CD4-positive, alpha-beta memory T cell (primary cell): ENCODE measurements around the gene UBN1. TPM values are rescaled to one million over a fixed set of nuclear protein-coding genes. Genes with fewer than 3 reads are reported as not detected.
"Not testable (repeated sequence)": the region's sequence is repeated elsewhere in the genome, so short reads cannot be mapped to it uniquely, and the experiment has no call there.

Source experiments
- CTCF ChIA-PET: fragments of 350-600 bp; sonication (Branson Sonifier 250); formaldehyde crosslinking; loops from one replicate; lab custom pipeline; 2021; ENCODE audit warnings: inconsistent platforms; ENCODE audit not compliant: partially characterized antibody; lab: Charles Lee
- POLR2A ChIA-PET: fragments of 350-600 bp; sonication (Branson Sonifier 250); formaldehyde crosslinking; loops from one replicate; lab custom pipeline; 2021; ENCODE audit not compliant: partially characterized antibody; lab: Charles Lee
- DNase-seq, 5 donors: peaks; one replicate each; pipeline versions ENCODE4 v3.0.0 to v3.0.0-alpha.2; 2020 to 2022; ENCODE audit warnings: mixed read lengths in 1 of 5
- H3K27ac ChIP-seq: one replicate; pipeline ENCODE4 v1.7.0; 2013; ENCODE audit warnings: low read depth, low read length
- H3K27me3 ChIP-seq: 2 replicates; pipeline ENCODE4 v1.7.0; 2013; ENCODE audit warnings: mild to moderate bottlenecking, low read length, moderate library complexity; ENCODE audit not compliant: insufficient read depth
- H3K36me3 ChIP-seq: 2 replicates; pipeline ENCODE4 v1.7.0; 2013; ENCODE audit warnings: mild to moderate bottlenecking, low read length, moderate library complexity; ENCODE audit not compliant: insufficient read depth
- H3K4me1 ChIP-seq: 2 replicates; pipeline ENCODE4 v1.7.0; 2013; ENCODE audit warnings: mild to moderate bottlenecking, low read length, moderate library complexity; ENCODE audit not compliant: insufficient read depth
- H3K4me3 ChIP-seq, 2 donors: one replicate each; pipeline ENCODE4 v1.7.0; 2013; ENCODE audit warnings: low read length in 2 of 2, mild to moderate bottlenecking in 1 of 2
- H3K9me3 ChIP-seq, 2 donors: one replicate each; pipeline ENCODE4 v1.7.0; 2013; ENCODE audit warnings: low read length in 2 of 2, control low read depth in 1 of 2; ENCODE audit not compliant: control insufficient read depth in 1 of 2
- H3K27ac Mint-ChIP-seq, 7 donors: one replicate each; pipeline ENCODE4 v1.8.0; 2020 to 2021; ENCODE audit warnings: mixed read lengths in 7 of 7, mild to moderate bottlenecking in 6 of 7, inconsistent platforms in 3 of 7, moderate library complexity in 3 of 7
- H3K27me3 Mint-ChIP-seq, 2 donors: one replicate each; pipeline ENCODE4 v1.8.0; 2020 to 2021; ENCODE audit warnings: mixed read lengths in 2 of 2
- H3K36me3 Mint-ChIP-seq, 2 donors: one replicate each; pipeline ENCODE4 v1.8.0; 2020 to 2021; ENCODE audit warnings: mixed read lengths in 2 of 2, inconsistent platforms in 1 of 2, mild to moderate bottlenecking in 1 of 2
- H3K4me1 Mint-ChIP-seq, 4 donors: one replicate each; pipeline ENCODE4 v1.8.0; 2020 to 2021; ENCODE audit warnings: mixed read lengths in 4 of 4, mild to moderate bottlenecking in 1 of 4
- H3K4me3 Mint-ChIP-seq, 8 donors: one replicate each; pipeline ENCODE4 v1.8.0; 2020 to 2021; ENCODE audit warnings: mixed read lengths in 8 of 8, mild to moderate bottlenecking in 7 of 8, moderate library complexity in 6 of 8, inconsistent platforms in 3 of 8
- H3K9me3 Mint-ChIP-seq, 8 donors: one replicate each; pipeline ENCODE4 v1.8.0; 2020 to 2021; ENCODE audit warnings: mixed read lengths in 8 of 8, mild to moderate bottlenecking in 5 of 8, inconsistent platforms in 3 of 8, moderate library complexity in 1 of 8
- intact Hi-C: fragments of 100-400 bp; cut with micrococcal nuclease; formaldehyde crosslinking; loops from one replicate; pipeline ENCODE4 v1.15.1; 2023
- polyA plus RNA-seq, 2 donors: library from polyadenylated mRNA; unstranded; fragments of 300-500 nt; fragmentation: Illumina TruSeq; gene quantifications; one replicate each; pipeline ENCODE4 v1.2.3, GENCODE V29; 2021
- total RNA-seq, 2 experiments: library from RNA; stranded (reverse); gene quantifications; one replicate each; pipeline ENCODE4 v1.2.3, GENCODE V29; 2021

UBN1 gene
- total and polyA plus RNA-seq, 4 experiments from 2014 or later: 6.0 to 42.7 (median 29.0) TPM

GRCh38 chr16:4925293-4925607 lies 78.0 kb downstream of the UBN1 start:
- no peak overlapping the region for H3K27ac Mint-ChIP-seq
- Histone ChIP-seq H3K27ac (no peak overlapping the region), H3K9me3 (no peaks in the 10 kb centered on the region), H3K4me3 (no peak overlapping the region), H3K27me3 (no peaks in the 10 kb centered on the region), H3K36me3 (no peaks in the 10 kb centered on the region), H3K4me1 (no peaks in the 10 kb centered on the region)
- peaks cover 4 to 7% of the 10 kb centered on the region in 2 donors for H3K36me3 Mint-ChIP-seq
- peaks cover 3 to 5% of the 10 kb centered on the region in 2 donors for H3K27me3 Mint-ChIP-seq
- H3K4me3 Mint-ChIP-seq: no peak overlapping the region
- ChIA-PET CTCF (no interaction called here), POLR2A (no interaction called here)
- no peak for DNase-seq
- intact Hi-C loops: no loop called here
- H3K4me1 Mint-ChIP-seq: no peaks in the 10 kb centered on the region
- peaks cover 5 to 22% (median 13%) of the 10 kb centered on the region in 8 donors for H3K9me3 Mint-ChIP-seq

- peaks cover 4 to 7% of the 10 kb centered on the region in 2 donors for H3K36me3 Mint-ChIP-seq
- H3K27ac Mint-ChIP-seq: no peak overlapping the region
- Histone ChIP-seq H3K27ac (no peak overlapping the region), H3K4me3 (no peak overlapping the region), H3K9me3 (no peaks in the 10 kb centered on the region), H3K27me3 (no peaks in the 10 kb centered on the region), H3K4me1 (no peaks in the 10 kb centered on the region), H3K36me3 (no peaks in the 10 kb centered on the region)
- H3K27me3 Mint-ChIP-seq: peaks cover 8 to 10% of the 10 kb centered on the region in 2 donors
- intact Hi-C loops: no loop called here
- no peak for DNase-seq
- ChIA-PET POLR2A (no interaction called here), CTCF (no interaction called here)
- H3K4me1 Mint-ChIP-seq: no peaks in the 10 kb centered on the region
- H3K4me3 Mint-ChIP-seq: no peak overlapping the region
- peaks cover 5 to 22% (median 13%) of the 10 kb centered on the region in 8 donors for H3K9me3 Mint-ChIP-seq
Observed at GRCh38 chr16:4925791-4926190, 78.5 kb downstream of the UBN1 start.

- Histone ChIP-seq H3K4me3 (no peak overlapping the region), H3K4me1 (no peaks in the 10 kb centered on the region), H3K9me3 (no peaks in the 10 kb centered on the region), H3K27ac (no peak overlapping the region), H3K36me3 (no peaks in the 10 kb centered on the region), H3K27me3 (no peaks in the 10 kb centered on the region)
- Mint-ChIP-seq H3K4me3 (no peak overlapping the region), H3K27me3 (peaks cover 11 to 12% of the 10 kb centered on the region in 2 donors), H3K9me3 (peaks cover 5 to 22% (median 13%) of the 10 kb centered on the region in 8 donors), H3K4me1 (no peaks in the 10 kb centered on the region), H3K36me3 (peaks cover 4 to 7% of the 10 kb centered on the region in 2 donors), H3K27ac (no peak overlapping the region)
- CTCF ChIA-PET: no interaction called here
- intact Hi-C loops: no loop called here
- DNase-seq: no peak
- POLR2A ChIA-PET: no interaction called here
Observed at GRCh38 chr16:4926928-4927327, 79.6 kb downstream of the UBN1 start.

GRCh38 chr16:4927661-4928060 lies 80.4 kb downstream of the UBN1 start:
- no peaks in the 10 kb centered on the region for H3K36me3 ChIP-seq
- Mint-ChIP-seq H3K4me3 (no peak overlapping the region), H3K36me3 (peaks cover 4 to 7% of the 10 kb centered on the region in 2 donors), H3K27me3 (peaks cover 11 to 14% of the 10 kb centered on the region in 2 donors), H3K9me3 (peaks cover 5 to 22% (median 13%) of the 10 kb centered on the region in 8 donors), H3K4me1 (no peaks in the 10 kb centered on the region), H3K27ac (no peak overlapping the region)
- intact Hi-C loops: no loop called here
- H3K4me1 ChIP-seq: no peaks in the 10 kb centered on the region
- DNase-seq: no peak
- no peak overlapping the region for H3K4me3 ChIP-seq
- no peaks in the 10 kb centered on the region for H3K9me3 ChIP-seq
- ChIA-PET CTCF (no interaction called here), POLR2A (no interaction called here)
- H3K27me3 ChIP-seq: no peaks in the 10 kb centered on the region
- H3K27ac ChIP-seq: no peak overlapping the region

GRCh38 chr16:4928227-4928626 lies 80.9 kb downstream of the UBN1 start:
- POLR2A ChIA-PET: no interaction called here
- no peaks in the 10 kb centered on the region for H3K27me3 ChIP-seq
- Mint-ChIP-seq H3K36me3 (peaks cover 4 to 7% of the 10 kb centered on the region in 2 donors), H3K9me3 (peaks cover 5 to 22% (median 13%) of the 10 kb centered on the region in 8 donors), H3K27ac (no peak overlapping the region), H3K27me3 (peaks cover 8 to 14% of the 10 kb centered on the region in 2 donors), H3K4me1 (no peaks in the 10 kb centered on the region), H3K4me3 (no peak overlapping the region)
- intact Hi-C loops: no loop called here
- no peaks in the 10 kb centered on the region for H3K9me3 ChIP-seq
- no peaks in the 10 kb centered on the region for H3K4me1 ChIP-seq
- no peak overlapping the region for H3K4me3 ChIP-seq
- H3K27ac ChIP-seq: no peak overlapping the region
- no peaks in the 10 kb centered on the region for H3K36me3 ChIP-seq
- DNase-seq: no peak
- CTCF ChIA-PET: no interaction called here

- CTCF ChIA-PET, H3K4me3 ChIP-seq, DNase-seq, H3K27ac Mint-ChIP-seq, H3K27me3 ChIP-seq, H3K36me3 ChIP-seq, H3K36me3 Mint-ChIP-seq, POLR2A ChIA-PET, intact Hi-C loops, H3K4me3 Mint-ChIP-seq, H3K9me3 ChIP-seq, H3K27ac ChIP-seq, H3K4me1 Mint-ChIP-seq, H3K4me1 ChIP-seq: not testable (repeated sequence)
- Mint-ChIP-seq H3K9me3 (peaks cover 5 to 22% (median 13%) of the 10 kb centered on the region in 8 donors), H3K27me3 (peaks cover 16 to 20% of the 10 kb centered on the region in 2 donors)
Observed at GRCh38 chr16:4929619-4930018, 82.3 kb downstream of the UBN1 start.

GRCh38 chr16:4931381-4931780 lies 84.1 kb downstream of the UBN1 start:
- Histone ChIP-seq H3K9me3 (no peaks in the 10 kb centered on the region), H3K4me3 (no peak overlapping the region), H3K27ac (no peak overlapping the region), H3K27me3 (peaks cover 16% of the 10 kb centered on the region), H3K4me1 (peaks cover 9% of the 10 kb centered on the region), H3K36me3 (no peaks in the 10 kb centered on the region)
- peaks cover 5 to 13% (median 8%) of the 10 kb centered on the region in 8 donors for H3K9me3 Mint-ChIP-seq
- no peak for DNase-seq
- intact Hi-C loops: no loop called here
- H3K4me1 Mint-ChIP-seq: no peaks in the 10 kb centered on the region
- CTCF ChIA-PET: no interaction called here
- POLR2A ChIA-PET: no interaction called here
- peaks cover 18 to 24% of the 10 kb centered on the region in 2 donors for H3K27me3 Mint-ChIP-seq
- H3K27ac Mint-ChIP-seq: no peak overlapping the region
- no peak overlapping the region for H3K4me3 Mint-ChIP-seq
- H3K36me3 Mint-ChIP-seq: peaks cover 4 to 7% of the 10 kb centered on the region in 2 donors
